Esophagus (tissue), 2 donors: Measurements from ENCODE around the gene INTS11. TPM values are rescaled to one million over a fixed set of nuclear protein-coding genes. Genes with fewer than 3 reads are reported as not detected.

Source experiments
- H3K27ac ChIP-seq, 2 donors: one replicate each; pipeline ENCODE4 v1.5.1; 2013; ENCODE audit warnings: low read depth in 2 of 2, mild to moderate bottlenecking in 2 of 2, inconsistent platforms in 1 of 2, low read length in 1 of 2, moderate library complexity in 1 of 2
- H3K27me3 ChIP-seq, 2 donors: one replicate each; pipeline ENCODE4 v1.6.1; 2013; ENCODE audit warnings: low read length in 2 of 2, control low read depth in 1 of 2, mild to moderate bottlenecking in 1 of 2; ENCODE audit not compliant: insufficient read depth in 2 of 2, control insufficient read depth in 1 of 2
- H3K36me3 ChIP-seq, 2 donors: one replicate each; pipeline ENCODE4 v1.6.1; 2013; ENCODE audit warnings: low read length in 1 of 2; ENCODE audit not compliant: control insufficient read depth in 2 of 2, insufficient read depth in 2 of 2
- H3K4me1 ChIP-seq, 2 donors: one replicate each; pipeline ENCODE4 v1.6.1; 2013; ENCODE audit warnings: low read length in 1 of 2; ENCODE audit not compliant: control insufficient read depth in 2 of 2, insufficient read depth in 2 of 2
- H3K4me3 ChIP-seq, 2 donors: one replicate each; pipeline ENCODE4 v1.5.1; 2013; ENCODE audit warnings: low read length in 2 of 2, mild to moderate bottlenecking in 2 of 2, low read depth in 1 of 2, moderate library complexity in 1 of 2
- H3K9me3 ChIP-seq, 2 donors: one replicate each; pipeline ENCODE4 v1.6.1; 2013; ENCODE audit warnings: mild to moderate bottlenecking in 2 of 2, low read depth in 1 of 2, low read length in 1 of 2, moderate library complexity in 1 of 2; ENCODE audit not compliant: control insufficient read depth in 2 of 2, insufficient read depth in 1 of 2
- WGBS, 2 donors: extraction: QIAGEN DNeasy Blood & Tissue Kit; methylation state at CpG; one replicate each; pipeline ENCODE4 v1.1.7; 2013; 5-methylcytosine and 5-hydroxymethylcytosine counted together
- polyA plus RNA-seq, 2 donors: library from polyadenylated mRNA; stranded (reverse); fragments of 200-250 nt; gene quantifications; one replicate each; pipeline ENCODE4 v1.2.3, GENCODE V29; 2013
- donor health status: healthy with polysubstance abuse.
- donor health status: Bipolar disorder and iron deficiency.

Gene INTS11
- polyA plus RNA-seq, 2 donors: 74.1 to 127 TPM

GRCh38 chr1:1331068-1331965, 6.9 kb upstream of the INTS11 start, which contains the start of gene TAS1R3:
TAS1R3 (plus strand) TSS chr1:1331280; CDS start chr1:1331346, 66 bp downstream.
- Histone ChIP-seq H3K4me1 (peaks cover 0 to 57% of the 10 kb centered on the region in 2 donors), H3K27me3 (no peaks in the 10 kb centered on the region), H3K9me3 (peaks cover 0 to 5% of the 10 kb centered on the region in 2 donors), H3K36me3 (peaks cover 3 to 51% of the 10 kb centered on the region in 2 donors), H3K4me3 (peak within 1 kb of the TSS in 1 of 2 donors; percentile 9), H3K27ac (no peak within 1 kb of the TSS)
- 49 to 52% methylated on average over 40 to 41 of the region's 41 CpGs for WGBS, 2 donors

GRCh38 chr1:1330366-1331067, 6.1 kb upstream of the INTS11 start:
- H3K27me3 ChIP-seq: no peaks in the 10 kb centered on the region
- 54 to 60% methylated on average over 15 of the region's 15 CpGs for WGBS, 2 donors
- H3K27ac ChIP-seq: no peak overlapping the region
- peaks cover 3 to 45% of the 10 kb centered on the region in 2 donors for H3K36me3 ChIP-seq
- peaks cover 0 to 5% of the 10 kb centered on the region in 2 donors for H3K9me3 ChIP-seq
- H3K4me3 ChIP-seq: no peak overlapping the region
- H3K4me1 ChIP-seq: peaks cover 5 to 60% of the 10 kb centered on the region in 2 donors

- H3K4me1 ChIP-seq: peaks cover 6 to 57% of the 10 kb centered on the region in 2 donors
- no peaks in the 10 kb centered on the region for H3K27me3 ChIP-seq
- no peak overlapping the region for H3K4me3 ChIP-seq
- peak overlapping the region in 1 of 2 donors; percentile 7 for H3K27ac ChIP-seq
- H3K9me3 ChIP-seq: peaks cover 0 to 5% of the 10 kb centered on the region in 2 donors
- peaks cover 3 to 36% of the 10 kb centered on the region in 2 donors for H3K36me3 ChIP-seq
- 89% methylated on average over 58 of the region's 58 CpGs for WGBS, 2 donors
Observed at GRCh38 chr1:1329304-1330210, 5.1 kb upstream of the INTS11 start.

- Histone ChIP-seq H3K4me3 (no peak overlapping the region), H3K4me1 (peaks cover 8 to 48% of the 10 kb centered on the region in 2 donors), H3K27me3 (no peaks in the 10 kb centered on the region), H3K27ac (no peak overlapping the region), H3K9me3 (peaks cover 0 to 5% of the 10 kb centered on the region in 2 donors), H3K36me3 (peaks cover 3 to 25% of the 10 kb centered on the region in 2 donors)
- 78% methylated on average over 13 to 15 of the region's 15 CpGs for WGBS, 2 donors
Observed at GRCh38 chr1:1328254-1328653, 3.8 kb upstream of the INTS11 start.

GRCh38 chr1:1327291-1327690, 2.8 kb upstream of the INTS11 start:
- Histone ChIP-seq H3K36me3 (peaks cover 3 to 25% of the 10 kb centered on the region in 2 donors), H3K27me3 (no peaks in the 10 kb centered on the region), H3K27ac (no peak overlapping the region), H3K4me1 (peaks cover 8 to 44% of the 10 kb centered on the region in 2 donors), H3K9me3 (peaks cover 0 to 5% of the 10 kb centered on the region in 2 donors), H3K4me3 (no peak overlapping the region)
- WGBS, 2 donors: 91 to 92% methylated on average over 39 to 40 of the region's 40 CpGs

- H3K4me1 ChIP-seq: peaks cover 8 to 36% of the 10 kb centered on the region in 2 donors
- 55 to 58% methylated on average over 8 of the region's 8 CpGs for WGBS, 2 donors
Observed at GRCh38 chr1:1326075-1326605, 1.7 kb upstream of the INTS11 start.

GRCh38 chr1:1325288-1326074, 1.0 kb upstream of the INTS11 start:
- H3K4me1 ChIP-seq: peaks cover 8 to 29% of the 10 kb centered on the region in 2 donors
- no peaks in the 10 kb centered on the region for H3K27me3 ChIP-seq
- WGBS, 2 donors: 31 to 35% methylated on average over 16 of the region's 16 CpGs
- peak overlapping the region; percentile 80 to 84 for H3K4me3 ChIP-seq
- peaks cover 3 to 30% of the 10 kb centered on the region in 2 donors for H3K36me3 ChIP-seq
- H3K9me3 ChIP-seq: peaks cover 0 to 5% of the 10 kb centered on the region in 2 donors
- H3K27ac ChIP-seq: peak overlapping the region; percentile 83 to 95

More at GRCh38 chr1:1326075-1326605, 1.7 kb upstream of the INTS11 start:
- peaks cover 3 to 27% of the 10 kb centered on the region in 2 donors for H3K36me3 ChIP-seq
- peak overlapping the region; percentile 80 to 84 for H3K4me3 ChIP-seq
- no peaks in the 10 kb centered on the region for H3K27me3 ChIP-seq
- peak overlapping the region in 1 of 2 donors; percentile 95 for H3K27ac ChIP-seq
- H3K9me3 ChIP-seq: peaks cover 0 to 5% of the 10 kb centered on the region in 2 donors

GRCh38 chr1:1324084-1324523, 356 bp downstream of the INTS11 start:
- WGBS, 2 donors: 0 to 1% methylated on average over 21 to 41 of the region's 41 CpGs
- H3K27me3 ChIP-seq: no peaks in the 10 kb centered on the region
- H3K27ac ChIP-seq: peak overlapping the region; percentile 67 to 90
- H3K4me3 ChIP-seq: peak overlapping the region; percentile 76 to 84
- H3K4me1 ChIP-seq: peaks cover 8 to 16% of the 10 kb centered on the region in 2 donors
- H3K9me3 ChIP-seq: no peaks in the 10 kb centered on the region
- H3K36me3 ChIP-seq: peaks cover 3 to 34% of the 10 kb centered on the region in 2 donors
